ENCODE data around the gene TUBB8B.
"Not testable (repeated sequence)": the region's sequence is repeated elsewhere in the genome, so short reads cannot be mapped to it uniquely, and the experiment has no call there.

Gene TUBB8B

DNA sequence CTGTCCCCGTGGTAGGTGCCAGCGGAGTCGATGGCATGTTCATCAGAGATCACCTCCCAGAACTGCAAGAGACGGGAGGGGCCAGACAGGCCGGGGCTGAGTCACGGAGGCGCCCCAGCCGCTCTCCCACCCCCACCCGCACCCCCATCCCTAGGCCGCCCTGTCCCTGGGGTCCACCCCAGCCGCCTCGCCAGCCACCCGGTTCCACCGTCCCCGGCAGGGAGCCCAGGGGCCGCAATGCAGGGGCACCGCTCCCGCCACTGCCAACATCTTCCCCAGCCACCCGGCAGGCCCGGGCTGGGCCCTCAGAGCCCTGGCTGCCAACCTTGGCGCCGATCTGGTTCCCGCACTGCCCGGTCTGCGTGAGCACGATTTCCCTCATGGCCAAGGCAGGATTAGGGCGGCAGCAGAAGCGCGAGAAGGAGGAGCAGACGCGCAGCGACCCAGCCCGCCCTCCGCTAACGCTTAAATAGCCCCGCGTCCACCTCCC lies at the start of gene TUBB8B:
Gene TUBB8B, minus strand, starts transcription at position 440 of the 490 bp plus-strand sequence. Its CDS starts 58 bp downstream, at position 382.
- DNase-seq, result not testable (repeated sequence)

DNA sequence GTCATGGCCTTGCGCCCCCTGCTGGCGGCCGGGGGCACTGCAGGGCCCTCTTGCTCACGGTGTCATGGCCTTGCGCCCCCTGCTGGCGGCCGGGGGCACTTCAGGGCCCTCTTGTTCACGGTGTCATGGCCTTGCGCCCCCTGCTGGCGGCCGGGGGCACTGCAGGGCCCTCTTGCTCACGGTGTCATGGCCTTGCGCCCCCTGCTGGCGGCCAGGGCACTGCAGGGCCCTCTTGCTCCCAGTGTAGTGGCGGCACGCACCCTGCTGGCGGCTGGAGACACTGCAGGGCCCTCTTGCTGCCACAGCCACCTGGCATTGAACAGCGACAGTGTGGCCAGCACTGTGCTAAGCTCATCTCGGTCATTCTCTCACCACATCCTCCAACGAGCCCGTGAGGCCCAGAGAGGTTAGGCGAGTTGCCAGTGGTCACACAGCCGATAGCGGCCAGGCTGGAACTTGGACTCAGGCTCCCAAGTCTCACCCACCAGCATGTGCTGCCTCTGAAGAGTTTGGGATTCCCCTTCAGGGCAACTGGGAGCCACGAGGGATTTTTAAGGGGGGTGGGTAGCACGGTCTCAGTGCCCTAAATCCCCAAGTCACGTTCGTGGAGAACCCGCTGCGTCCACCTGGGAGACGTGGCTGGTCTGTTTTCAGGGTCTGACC lies 48.0 kb upstream of the TUBB8B start:
- DNase-seq, result peak; percentile 45 to 58

DNA sequence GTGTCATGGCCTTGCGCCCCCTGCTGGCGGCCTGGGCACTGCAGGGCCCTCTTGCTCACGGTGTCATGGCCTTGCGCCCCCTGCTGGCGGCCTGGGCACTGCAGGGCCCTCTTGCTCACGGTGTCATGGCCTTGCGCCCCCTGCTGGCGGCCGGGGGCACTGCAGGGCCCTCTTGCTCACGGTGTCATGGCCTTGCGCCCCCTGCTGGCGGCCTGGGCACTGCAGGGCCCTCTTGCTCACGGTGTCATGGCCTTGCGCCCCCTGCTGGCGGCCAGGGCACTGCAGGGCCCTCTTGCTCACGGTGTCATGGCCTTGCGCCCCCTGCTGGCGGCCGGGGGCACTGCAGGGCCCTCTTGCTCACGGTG lies 47.3 kb upstream of the TUBB8B start:
- DNase-seq, result not testable (repeated sequence)

DNA sequence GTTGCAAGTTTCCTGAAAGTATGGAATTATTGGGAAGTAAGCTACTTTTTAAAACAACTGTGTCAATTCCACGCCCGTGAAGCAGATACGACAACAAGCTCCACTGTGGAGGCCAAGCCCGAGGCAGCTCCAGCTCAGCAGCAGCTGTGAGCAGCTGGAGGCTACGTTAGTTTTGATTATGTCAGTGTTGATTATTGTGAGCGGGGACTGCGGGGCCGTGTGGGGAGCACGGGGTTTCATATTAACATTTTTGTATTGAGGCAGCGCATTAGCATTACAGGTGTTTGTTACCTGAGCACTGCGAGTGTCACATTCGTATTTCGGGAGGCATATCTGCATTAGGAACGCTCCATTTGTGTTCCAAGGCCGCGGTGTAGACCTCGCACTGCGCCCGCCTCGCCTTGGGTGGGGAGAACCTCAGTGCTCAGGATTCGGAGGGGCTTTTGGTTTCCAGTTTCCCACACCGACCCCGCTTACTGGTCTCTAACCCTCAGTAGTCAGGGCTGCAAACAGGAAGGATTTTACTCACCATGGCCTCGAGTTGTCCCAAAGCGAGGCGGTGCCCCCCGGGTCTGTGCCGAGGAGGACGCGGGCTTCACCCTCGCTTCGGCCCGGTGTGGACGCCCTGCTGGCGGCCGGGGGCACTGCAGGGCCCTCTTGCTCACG lies 46.8 kb upstream of the TUBB8B start:
- DNase-seq, result not testable (repeated sequence)

DNA sequence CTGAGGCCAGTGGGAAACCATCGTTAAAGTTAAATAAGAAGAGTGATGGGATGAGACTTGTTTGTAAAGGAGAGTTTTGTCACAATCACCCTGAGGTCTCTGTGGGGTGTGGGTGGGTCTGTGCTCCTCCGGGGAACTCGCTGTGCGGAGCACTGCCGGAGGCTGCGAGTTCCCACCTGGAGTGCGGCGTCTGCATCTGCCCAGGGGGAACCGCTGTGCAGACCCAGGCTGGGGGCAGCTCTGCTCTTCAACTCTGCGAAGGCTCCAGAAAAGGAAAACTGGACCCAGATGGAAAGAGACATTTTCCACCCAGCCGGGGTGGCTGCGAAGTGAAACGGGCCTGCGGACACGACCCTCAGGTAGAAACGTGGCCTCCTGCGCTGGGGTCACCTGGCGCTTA lies 46.2 kb upstream of the TUBB8B start:
- DNase-seq, result not testable (repeated sequence)

DNA sequence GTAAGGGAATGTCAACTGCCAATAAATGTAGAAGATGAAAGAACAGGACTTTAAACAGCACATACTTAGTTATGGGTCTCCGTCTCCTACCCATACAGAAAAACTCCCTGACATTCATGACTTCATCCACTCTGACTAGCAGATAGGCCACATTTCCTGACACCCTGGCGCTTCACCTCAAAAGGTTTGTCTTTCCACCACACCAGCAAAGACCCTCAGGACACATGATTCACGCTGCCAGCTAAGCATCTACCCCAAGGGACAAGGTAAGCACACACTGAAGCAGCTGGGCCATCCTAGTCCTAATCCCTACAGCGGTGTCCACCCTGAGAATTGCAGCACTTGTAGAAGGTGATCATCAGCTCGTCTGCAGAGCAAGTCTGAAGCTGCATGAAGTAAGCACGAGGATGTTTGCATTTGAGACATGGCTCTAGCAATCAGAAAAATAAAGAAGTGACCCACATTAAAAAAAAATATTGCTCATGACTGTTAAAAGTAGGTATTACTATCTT lies 44.5 kb upstream of the TUBB8B start:
- not testable (repeated sequence) for DNase-seq

DNA sequence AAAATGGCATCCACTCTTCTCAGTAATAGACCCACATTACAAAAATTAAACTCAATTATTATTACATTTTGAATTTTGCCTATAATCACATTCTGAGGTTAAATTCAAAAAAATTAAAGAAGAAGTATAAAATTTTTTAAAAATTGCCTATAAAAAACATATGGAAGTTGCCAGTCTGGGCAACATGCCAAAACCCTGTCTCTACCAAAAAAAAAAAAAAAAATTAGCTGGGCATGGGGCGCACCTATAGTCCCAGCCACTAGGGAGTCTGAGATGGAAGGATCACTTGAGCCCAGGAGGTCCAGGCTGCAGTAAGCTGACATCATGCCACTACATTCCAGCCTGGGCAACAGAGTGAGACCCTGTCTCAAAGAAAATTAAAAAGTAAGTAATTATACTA lies 42.1 kb upstream of the TUBB8B start:
- DNase-seq, result not testable (repeated sequence)

DNA sequence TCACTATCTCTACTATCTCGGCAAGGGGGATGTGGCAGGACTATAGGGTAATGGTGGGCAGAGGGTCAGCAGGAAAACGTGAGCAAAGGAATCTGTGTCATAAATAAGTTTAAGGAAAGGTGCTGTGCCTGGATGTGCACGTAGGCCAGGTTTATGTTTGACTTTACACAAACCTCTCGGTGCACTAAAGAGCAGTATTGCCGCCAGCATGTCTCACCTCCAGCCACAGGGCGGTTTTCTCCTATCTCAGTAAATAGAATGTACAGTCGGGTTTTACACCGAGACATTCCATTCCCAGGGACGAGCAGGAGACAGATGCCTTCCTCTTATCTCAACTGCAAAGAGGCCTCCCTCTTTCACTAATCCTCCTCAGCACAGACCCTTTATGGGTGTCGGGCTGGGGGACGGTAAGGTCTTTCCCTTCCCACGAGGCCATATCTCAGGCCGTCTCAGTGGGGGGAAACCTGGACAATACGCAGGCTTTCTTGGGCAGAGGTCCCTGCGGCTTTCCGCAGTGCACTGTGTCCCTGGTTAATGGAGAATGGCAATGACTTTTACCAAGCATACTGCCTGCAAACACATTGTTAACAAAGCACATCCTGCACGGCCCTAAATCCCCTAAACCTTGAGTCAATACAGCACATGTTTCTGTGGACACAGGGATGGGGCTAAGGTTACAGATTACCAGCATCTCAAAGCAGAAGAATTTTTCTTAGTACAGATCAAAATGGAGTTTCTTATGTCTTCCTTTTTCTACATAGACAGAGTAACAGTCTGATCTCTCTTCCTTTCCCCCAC lies 41.2 kb upstream of the TUBB8B start:
- DNase-seq, result not testable (repeated sequence)

DNA sequence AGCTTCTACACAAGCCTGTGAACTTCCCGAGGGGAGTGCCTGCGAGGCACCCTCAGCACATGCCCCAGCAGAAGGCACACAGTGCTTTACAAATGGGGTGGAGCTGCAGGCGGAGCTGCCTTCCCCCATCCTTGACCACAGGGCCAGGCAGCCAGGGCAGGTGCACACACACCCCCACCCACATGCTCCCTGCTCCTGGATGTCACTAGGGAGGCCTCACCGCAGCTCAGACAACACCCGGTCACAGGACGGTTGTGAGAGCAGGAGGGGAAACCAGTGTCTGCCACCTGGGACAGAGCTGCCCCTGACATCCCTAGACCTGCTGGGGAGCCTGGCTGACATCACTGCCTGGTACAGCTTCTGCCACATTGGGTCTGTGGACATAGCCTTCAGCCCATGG lies 39.7 kb upstream of the TUBB8B start:
- not testable (repeated sequence) for DNase-seq

DNA sequence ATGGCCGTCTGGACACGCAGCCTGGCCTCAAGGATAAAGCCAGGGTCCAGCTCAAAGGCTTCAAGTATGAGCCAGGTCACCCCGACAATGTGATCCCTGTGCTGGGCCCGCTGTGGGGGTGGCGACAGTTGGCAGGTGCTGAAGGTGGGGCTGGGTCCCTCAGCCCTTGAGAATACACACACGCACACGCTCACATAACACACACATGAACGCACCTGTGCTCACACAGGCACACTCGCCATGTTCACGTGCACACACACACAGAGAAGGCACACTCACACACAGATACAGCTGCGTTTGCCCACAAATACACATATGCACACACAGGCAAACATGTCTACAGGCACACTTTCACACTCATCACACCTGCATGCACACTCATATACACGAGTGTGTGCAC lies 35.4 kb upstream of the TUBB8B start:
- not testable (repeated sequence) for DNase-seq

DNA sequence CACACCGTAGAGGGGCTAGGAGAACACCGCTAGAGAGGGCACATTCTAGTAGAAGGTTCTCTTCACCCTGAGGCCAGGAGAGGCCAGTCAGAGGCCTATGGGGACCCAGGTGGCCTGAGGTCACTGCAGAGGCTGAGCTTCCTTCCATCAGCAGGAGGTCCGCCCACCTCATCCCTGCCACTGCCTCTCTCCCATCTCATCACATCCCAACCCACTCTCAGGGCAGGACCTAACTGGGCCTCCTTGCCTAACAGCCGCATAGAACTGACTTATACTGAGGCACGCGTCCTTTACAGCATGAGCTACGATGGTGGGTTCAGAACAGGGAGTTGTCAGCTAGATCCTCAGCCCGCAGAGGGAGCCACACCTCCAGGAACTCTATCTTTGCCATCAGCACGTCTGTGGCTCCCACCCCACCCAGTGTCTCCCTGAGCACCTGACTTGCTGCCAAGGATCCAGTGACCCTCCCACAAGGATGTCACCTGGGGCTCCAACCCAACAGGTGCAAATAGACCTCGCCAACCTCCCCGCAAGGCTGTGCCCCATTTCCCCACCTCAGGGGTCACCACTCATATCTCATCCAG lies 33.3 kb upstream of the TUBB8B start:
- DNase-seq, result not testable (repeated sequence)

DNA sequence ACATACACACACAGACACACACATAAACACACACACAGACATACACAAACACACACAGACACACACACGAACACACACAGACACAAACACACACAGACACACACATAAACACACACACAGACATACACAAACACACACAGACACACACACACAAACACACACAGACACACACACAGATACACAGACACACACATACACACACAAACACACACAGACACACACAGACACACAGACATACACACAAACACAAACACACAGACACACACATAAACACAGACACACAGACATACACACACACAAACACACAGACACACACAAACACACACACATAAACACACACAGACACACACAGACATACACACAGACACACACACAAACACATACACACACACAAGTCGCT lies 31.5 kb upstream of the TUBB8B start:
- not testable (repeated sequence) for DNase-seq

DNA sequence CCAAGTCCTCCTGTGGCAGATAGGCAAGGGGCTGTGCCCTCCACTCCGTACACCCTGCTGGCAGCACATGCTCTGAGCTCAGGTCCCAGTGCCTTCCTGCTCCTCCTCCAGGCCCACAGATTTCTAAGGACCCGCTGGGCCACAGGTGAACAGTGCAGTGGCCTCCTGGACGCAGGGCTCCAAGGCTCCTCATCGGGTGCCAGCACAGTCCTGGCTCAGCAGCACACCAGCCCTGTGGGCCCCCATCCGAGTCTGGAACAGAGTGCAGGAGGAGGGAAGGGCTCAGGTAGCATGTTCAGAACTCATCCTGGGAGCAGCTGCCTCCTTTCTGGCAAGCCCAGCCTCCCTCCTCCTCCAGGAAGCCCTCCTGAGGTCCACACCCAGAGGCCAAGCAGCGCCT lies 30.8 kb upstream of the TUBB8B start:
- DNase-seq, result not testable (repeated sequence)

DNA sequence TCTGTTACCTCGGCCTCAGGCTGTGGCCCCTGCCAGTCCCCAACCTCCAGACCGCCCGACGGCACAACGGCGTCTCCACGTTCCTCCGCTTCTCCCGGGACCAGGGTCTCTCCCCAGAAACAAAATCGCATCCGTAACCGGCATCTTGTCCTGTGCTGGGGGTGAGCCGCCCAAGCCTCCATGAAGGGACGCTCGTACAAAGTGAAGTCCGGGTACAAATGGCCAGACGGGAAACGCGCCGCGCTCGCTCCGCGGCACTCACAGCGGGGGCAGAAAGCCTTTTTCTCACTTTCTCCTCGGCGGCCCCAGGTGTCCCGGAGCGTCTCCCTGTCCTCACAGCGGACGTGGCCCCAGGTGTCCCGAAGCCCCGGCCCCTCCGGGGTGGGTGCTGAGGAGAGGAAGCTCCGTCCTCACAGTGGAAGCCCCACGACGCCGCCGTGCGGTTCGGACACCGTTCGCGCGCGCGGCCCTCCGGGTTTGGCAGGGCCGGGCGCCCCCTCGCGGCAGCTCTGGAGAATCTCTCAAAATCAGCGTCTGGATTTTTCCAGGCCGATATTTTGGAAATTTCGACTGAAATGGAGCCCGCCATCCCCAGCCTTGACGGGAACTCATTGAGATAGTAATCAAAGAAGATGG lies 26.2 kb upstream of the TUBB8B start:
- DNase-seq, result not testable (repeated sequence)

DNA sequence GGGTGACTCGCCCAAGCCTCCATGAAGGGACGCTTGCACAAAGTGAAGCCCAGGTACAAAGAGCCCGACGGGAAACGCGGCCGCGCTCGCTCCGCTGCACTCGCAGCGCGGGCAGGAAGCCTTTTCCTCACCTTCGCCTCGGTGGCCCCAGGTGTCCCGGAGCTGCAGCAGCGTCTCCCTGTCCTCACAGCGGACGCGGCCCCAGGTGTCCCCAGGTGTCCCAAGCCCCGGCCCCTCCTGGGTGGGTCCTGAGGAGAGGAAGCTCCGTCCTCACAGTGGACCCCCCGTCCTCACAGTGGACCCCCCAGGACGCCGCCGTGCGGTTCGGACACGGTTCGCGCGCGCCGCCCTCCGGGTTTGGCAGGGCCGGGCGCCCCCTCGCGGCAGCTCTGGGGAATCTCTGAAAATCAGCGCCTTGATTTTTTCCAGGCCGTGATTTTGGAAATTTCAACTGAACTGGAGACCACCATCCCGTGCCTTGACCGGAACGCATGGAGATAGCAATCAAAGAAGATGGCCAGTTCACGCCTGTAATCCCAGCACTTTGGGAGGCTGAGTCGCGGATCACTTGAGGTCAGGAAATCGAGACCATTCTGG lies 23.9 kb upstream of the TUBB8B start:
- DNase-seq, result peak in 1 of 2 experiments; percentile 5

DNA sequence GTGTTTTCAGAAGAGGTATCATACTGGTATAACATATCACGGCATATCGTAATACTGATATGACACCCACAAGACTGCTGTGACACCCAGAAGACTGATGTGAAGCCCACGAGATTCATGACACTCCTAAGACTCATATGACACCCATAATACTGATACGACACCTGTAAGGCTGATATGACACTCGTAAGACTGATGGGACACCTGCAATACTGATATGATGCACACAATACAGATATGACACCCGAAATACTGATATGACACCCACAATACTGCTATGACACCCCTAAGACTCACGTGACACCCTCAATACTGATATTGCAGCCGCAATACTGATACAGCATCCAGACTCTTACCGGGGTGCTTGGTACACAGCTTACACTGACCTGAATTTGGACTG lies 18.3 kb upstream of the TUBB8B start:
- DNase-seq, result not testable (repeated sequence)

DNA sequence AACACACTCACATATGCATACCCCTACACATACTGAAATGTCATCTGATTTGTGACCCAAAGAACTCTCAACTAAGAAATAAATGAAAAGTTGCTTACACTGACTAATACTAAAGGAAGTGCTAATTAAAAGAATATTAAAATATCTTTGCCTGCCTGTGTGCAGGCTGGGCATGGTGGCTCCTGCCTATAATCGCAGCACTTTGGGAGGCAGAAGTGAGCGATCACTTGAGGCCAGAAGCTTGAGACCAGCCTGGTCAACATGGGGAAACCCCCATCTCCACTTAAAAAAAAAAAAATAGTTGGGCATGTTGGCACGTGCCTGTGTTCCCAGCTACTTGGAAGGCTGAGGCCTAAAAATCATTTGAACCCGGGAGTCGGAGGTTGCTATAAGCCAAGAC lies 14.9 kb upstream of the TUBB8B start:
- not testable (repeated sequence) for DNase-seq

DNA sequence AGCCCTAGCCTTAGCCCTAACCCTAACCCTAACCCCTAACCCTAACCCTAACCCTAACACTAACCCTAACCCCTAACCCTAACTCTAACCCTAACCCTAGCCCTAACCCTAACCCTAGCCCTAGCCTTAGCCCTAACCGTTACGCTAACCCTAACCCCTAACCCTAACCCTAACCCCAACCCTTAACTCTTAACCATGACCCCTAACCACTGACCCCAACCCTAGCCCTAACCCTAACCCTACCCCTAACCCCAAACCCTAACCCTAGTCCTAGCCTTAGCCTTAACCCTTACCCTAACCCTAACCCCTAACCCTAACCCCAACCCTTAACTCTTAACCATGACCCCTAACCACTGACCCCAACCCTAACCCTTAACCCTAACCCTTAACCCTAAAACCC lies 14.2 kb upstream of the TUBB8B start:
- not testable (repeated sequence) for DNase-seq

DNA sequence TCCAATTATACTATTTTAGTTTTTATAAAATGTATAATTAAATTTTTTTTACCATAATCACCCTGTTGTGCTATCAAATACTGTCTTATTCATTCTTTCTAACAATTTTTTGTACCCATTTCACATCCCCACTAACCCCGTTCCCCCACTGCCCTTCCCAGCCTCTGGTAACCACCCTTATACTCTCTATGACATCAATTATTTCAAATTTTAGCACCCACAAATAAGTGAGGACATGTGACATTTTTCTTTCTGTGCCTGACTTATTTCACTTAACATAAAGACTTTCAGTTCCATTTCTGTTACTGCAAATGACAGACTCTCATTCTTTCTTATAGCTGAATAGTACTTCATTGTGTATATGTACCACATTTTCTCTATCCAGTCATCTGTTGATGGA lies 5.0 kb upstream of the TUBB8B start:
- DNase-seq, result not testable (repeated sequence)

DNA sequence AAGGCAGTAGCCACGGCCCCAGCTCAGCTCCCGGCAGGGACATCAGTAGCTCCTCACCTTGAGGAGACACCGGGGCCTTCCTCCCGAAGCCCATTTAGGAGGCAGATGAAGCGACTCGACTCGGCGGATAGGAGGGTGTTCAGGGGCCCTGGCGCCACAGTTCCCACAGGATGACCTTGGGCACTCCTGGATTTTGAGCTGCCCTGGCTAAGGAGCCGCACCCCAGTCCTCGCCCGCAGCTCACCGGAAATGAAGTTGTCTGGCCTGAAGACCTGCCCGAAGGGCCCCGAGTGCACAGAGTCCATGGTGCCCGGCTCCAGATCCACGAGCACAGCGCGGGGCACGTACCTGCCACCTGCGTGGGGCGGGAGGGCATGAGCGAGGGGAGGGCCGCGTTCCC lies 719 bp downstream of the TUBB8B start:
- DNase-seq, result not testable (repeated sequence)

DNA sequence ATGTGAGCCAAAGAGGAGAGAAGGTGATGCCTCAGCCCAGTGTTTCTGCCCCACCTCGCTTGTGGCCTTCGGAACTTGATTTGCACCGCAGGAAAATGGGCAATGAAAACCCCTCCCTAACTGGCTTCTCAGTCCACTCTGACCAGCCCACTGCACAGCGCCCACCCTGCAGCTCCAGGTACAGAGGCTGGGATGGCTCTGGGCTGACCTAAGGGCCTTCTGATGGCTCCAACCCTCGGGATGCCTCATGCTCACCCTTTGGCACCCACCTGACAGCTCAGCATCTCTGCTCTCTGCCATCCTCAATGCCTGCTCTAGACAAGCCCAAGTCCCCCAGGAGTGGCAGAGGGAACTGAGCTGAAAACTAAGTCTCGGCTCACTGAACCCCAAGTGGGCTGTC lies 36.2 kb downstream of the TUBB8B start:
- not testable (repeated sequence) for DNase-seq

DNA sequence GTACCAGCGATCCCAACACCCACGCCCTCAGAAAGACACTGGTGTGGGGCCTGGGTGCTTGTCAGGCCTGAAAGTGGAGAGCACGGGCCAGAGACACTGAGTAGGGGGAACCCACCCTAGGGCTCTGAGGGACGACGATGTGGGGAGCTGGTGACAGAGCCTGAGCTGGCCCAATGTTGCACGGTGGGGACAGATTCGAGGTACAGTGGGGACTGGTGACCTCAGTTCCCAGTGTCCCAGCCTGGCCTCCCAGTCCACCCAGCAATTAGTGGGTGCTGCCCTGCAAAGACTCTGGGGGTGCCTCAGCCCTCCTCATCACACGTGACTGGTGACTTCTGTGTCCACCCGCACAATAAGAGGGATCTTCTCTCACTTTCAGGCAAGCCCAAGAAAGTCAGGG lies 36.6 kb downstream of the TUBB8B start:
- not testable (repeated sequence) for DNase-seq

Measured in activated CD4-positive, alpha-beta T cell treated with anti-CD3 and anti-CD28 coated beads, Interleukin-2, amount 50 U/mL, for 48 hours (primary cell).